SK-N-MC (cell line): ENCODE results near the gene CCDC187.

Experiments
- EZH2 ChIP-seq: fragments of 200-600 bp; sonication (generic); IDR thresholded peaks from one replicate; pipeline ENCODE4 v1.6.1; 2017; ENCODE audit warnings: antibody characterized with exemption
- POLR2AphosphoS5 ChIP-seq: IDR thresholded peaks from 2 replicates; pipeline ENCODE4 v1.6.1; 2012; ENCODE audit warnings: mild to moderate bottlenecking, low read depth, low read length, borderline replicate concordance

- TF ChIP-seq EZH2: no peak
- no peak for TF ChIP-seq POLR2AphosphoS5
These were observed 48.7 kb downstream of the CCDC187 start for GRCh38 chr9:136255166-136255538.
